ENCODE data around the gene DRD2. TPM values are rescaled to one million over a fixed set of nuclear protein-coding genes. Genes with fewer than 3 reads are reported as not detected.

Gene DRD2
- total RNA-seq, 1 donor from 2014 or later, result not detected

DNA sequence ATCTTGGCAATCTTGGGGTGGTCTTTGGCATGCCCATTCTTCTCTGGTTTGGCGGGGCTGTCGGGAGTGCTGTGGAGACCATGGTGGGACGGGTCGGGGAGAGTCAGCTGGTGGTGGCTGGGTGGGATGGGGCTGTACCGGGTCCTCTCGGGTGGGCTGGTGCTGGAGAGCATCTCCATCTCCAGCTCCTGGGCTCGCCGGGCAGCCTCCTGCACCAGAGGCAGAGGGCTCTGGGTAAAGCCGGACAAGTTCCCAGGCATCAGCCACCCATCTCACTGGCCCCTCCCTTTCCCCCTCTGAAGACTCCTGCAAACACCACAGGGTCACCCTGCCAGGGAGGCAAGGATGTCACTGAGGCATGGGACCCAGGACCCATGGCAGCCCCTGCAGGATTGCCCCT lies 62.5 kb downstream of the DRD2 start:
- Mint-ChIP-seq H3K27me3 (peaks cover 3% of the 10 kb centered on the region), H3K27ac (no peak overlapping the region), H3K9me3 (no peaks in the 10 kb centered on the region), H3K36me3 (ENCODE audit: low read depth) (no peaks in the 10 kb centered on the region), H3K4me3 (no peak overlapping the region), H3K4me1 (no peaks in the 10 kb centered on the region)
- TF ChIP-seq CTCF (IDR thresholded peaks at IDR 0.05), result no peak
- POLR2A ChIA-PET, result no interaction called here
- CTCF ChIA-PET, result no interaction called here
- intact Hi-C loops (cut with micrococcal nuclease), result no loop called here
- ATAC-seq (ENCODE audit: low read depth), result no peak
- DNase-seq, result no peak

DNA sequence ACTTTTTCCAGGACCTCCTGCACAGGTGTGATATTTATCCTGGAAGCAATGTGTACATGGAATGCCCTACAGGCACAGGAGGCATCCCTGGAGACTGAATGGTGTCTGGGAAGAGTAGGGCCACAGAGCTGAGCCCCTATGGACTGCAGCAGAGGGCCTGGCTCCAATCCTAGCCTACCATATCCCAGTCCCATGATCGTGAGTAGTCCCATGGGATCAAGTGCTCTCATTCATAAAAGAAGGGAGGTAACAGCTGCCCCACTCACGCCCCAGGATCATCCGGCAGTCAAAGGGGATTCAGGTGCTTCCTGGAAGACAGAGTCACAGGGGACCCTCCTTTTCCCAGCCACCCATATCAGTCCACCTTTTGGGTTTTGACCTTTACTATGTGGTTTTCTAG lies 63.7 kb downstream of the DRD2 start:
- no peak for ATAC-seq (ENCODE audit: low read depth)
- Mint-ChIP-seq H3K27me3 (peaks cover 3% of the 10 kb centered on the region), H3K36me3 (ENCODE audit: low read depth) (no peaks in the 10 kb centered on the region), H3K4me3 (no peak overlapping the region), H3K4me1 (no peaks in the 10 kb centered on the region), H3K9me3 (no peaks in the 10 kb centered on the region), H3K27ac (no peak overlapping the region)
- POLR2A ChIA-PET, result no interaction called here
- intact Hi-C loops (cut with micrococcal nuclease), result no loop called here
- no peak for TF ChIP-seq CTCF (IDR thresholded peaks at IDR 0.05)
- CTCF ChIA-PET, result no interaction called here
- DNase-seq, result no peak

GRCh38 chr11:113410414-113411135 lies 64.6 kb downstream of the DRD2 start:
- no peak overlapping the region for H3K4me3 Mint-ChIP-seq
- H3K9me3 Mint-ChIP-seq, result no peaks in the 10 kb centered on the region
- DNase-seq (no peak), ATAC-seq (ENCODE audit: low read depth) (no peak)
- POLR2A ChIA-PET, result no interaction called here
- no peak overlapping the region for H3K27ac Mint-ChIP-seq
- H3K4me1 Mint-ChIP-seq, result no peaks in the 10 kb centered on the region
- H3K27me3 Mint-ChIP-seq, result peaks cover 3% of the 10 kb centered on the region
- no peak for TF ChIP-seq CTCF (IDR thresholded peaks at IDR 0.05)
- CTCF ChIA-PET, result no interaction called here
- intact Hi-C loops (cut with micrococcal nuclease), result no loop called here
- H3K36me3 Mint-ChIP-seq (ENCODE audit: low read depth), result no peaks in the 10 kb centered on the region

GRCh38 chr11:113409526-113409925 lies 65.7 kb downstream of the DRD2 start:
- POLR2A ChIA-PET, result no interaction called here
- Mint-ChIP-seq H3K27ac (no peak overlapping the region), H3K9me3 (no peaks in the 10 kb centered on the region), H3K27me3 (no peaks in the 10 kb centered on the region), H3K4me1 (no peaks in the 10 kb centered on the region), H3K4me3 (no peak overlapping the region), H3K36me3 (ENCODE audit: low read depth) (no peaks in the 10 kb centered on the region)
- ATAC-seq (ENCODE audit: low read depth), result no peak
- intact Hi-C loops (cut with micrococcal nuclease), result no loop called here
- TF ChIP-seq CTCF (IDR thresholded peaks at IDR 0.05), result no peak
- CTCF ChIA-PET, result no interaction called here
- DNase-seq, result no peak

DNA sequence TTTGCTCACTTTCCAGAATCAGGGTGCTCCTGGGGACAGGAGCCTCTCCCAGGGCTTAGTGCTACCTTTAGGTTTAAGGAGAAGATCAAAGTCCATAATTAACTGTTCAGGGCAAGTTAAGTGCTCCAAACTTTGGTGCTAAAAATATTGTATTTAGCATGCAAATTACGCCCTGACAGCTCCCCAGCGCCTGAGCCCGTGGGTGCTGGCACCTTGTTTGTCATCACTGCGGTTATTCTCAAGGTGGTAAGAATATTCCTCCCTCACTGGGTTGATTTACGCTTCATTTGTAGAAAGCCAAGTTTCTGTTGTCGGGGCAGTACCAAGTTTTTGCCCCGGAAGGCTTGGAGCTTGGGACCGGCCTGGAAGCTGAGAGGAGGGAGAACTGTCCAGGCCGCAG lies 66.3 kb downstream of the DRD2 start:
- intact Hi-C loops (cut with micrococcal nuclease), result no loop called here
- no peak for TF ChIP-seq CTCF (IDR thresholded peaks at IDR 0.05)
- ATAC-seq (ENCODE audit: low read depth) (no peak), DNase-seq (no peak)
- no peaks in the 10 kb centered on the region for H3K27me3 Mint-ChIP-seq
- CTCF ChIA-PET, result no interaction called here
- H3K27ac Mint-ChIP-seq, result no peak overlapping the region
- no peaks in the 10 kb centered on the region for H3K36me3 Mint-ChIP-seq (ENCODE audit: low read depth)
- no peak overlapping the region for H3K4me3 Mint-ChIP-seq
- H3K4me1 Mint-ChIP-seq, result no peaks in the 10 kb centered on the region
- no peaks in the 10 kb centered on the region for H3K9me3 Mint-ChIP-seq
- POLR2A ChIA-PET, result no interaction called here

Data from activated B cell treated with CpG ODN at 0.5 μM for 24 hours (primary cell).